Stimulated activated CD8-positive, alpha-beta memory T cell treated with anti-CD3 and anti-CD28 coated beads, Interleukin-12 subunit alpha, Interleukin-12 subunit beta, amount 100 ng/mL, for 24 hours (primary cell): ENCODE measurements around the gene ANKRD11.
"Not testable (repeated sequence)": the region's sequence is repeated elsewhere in the genome, so short reads cannot be mapped to it uniquely, and the experiment has no call there.

Experiments used
- DNase-seq: peaks from one replicate; pipeline ENCODE4 v3.0.0-alpha.2; 2020; ENCODE audit errors: extremely low read depth

ANKRD11 gene

GRCh38 chr16:89366561-89367537 is 123.5 kb downstream of the ANKRD11 start:
- no peak for DNase-seq

- DNase-seq: no peak
Observed at GRCh38 chr16:89365996-89366395, 124.4 kb downstream of the ANKRD11 start.

DNA sequence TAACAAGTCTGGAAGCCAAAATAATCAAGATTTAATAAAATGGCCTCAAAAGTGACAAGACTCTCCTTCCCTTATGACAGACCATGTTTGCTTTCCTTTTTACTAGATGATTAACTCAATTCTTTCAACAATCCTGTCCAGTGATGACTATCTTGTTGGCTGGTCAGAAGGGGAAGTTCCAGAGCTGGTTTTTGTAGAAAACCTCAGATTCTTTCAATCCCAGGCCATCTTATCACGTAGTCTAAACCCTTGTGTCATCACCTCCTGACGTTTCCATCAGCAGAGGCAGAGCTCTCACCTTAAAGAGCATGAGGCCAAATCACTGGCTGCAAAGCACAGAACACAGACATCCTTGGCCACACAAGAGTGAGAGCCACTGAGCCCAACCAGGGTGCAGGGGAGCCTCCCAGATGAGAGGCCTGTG is 125.3 kb downstream of the ANKRD11 start:
- no peak for DNase-seq

- no peak for DNase-seq
Observed at GRCh38 chr16:89364606-89365005, 125.8 kb downstream of the ANKRD11 start.

DNA sequence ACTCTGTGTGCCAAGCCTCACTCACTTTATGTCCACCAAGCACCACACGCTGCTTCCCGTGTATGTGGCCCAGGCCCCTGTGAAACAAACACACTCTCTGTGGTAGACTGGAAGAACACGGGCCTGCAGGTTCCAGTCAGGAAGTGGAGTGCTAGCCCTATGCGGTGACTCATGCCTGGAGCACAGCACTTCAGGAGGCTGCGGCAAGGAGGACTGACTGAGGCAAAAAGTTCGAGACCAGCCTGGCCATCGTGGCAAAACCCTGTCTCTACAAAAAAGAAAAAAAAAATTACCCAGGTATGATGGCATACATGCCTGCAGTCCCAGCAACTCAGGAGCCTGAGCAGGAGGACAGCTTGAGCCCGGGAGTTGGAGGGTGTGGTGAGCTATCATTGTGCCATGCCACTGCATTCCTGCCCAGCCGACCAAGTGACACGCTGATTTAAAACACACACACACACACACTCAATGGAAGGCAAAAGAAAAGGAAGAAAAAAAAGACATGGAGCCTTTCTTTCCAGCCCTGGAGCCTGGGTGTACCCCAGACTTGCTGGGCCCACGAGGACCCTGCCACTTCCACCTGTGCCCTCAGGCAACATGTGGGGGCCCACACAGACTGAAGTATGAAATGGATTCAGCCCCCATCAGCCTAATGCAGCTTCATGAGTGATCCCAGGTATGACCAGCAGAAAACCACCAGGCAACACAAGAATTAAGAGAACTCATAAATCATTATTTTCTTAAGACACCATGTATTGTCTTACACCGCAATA is 126.6 kb downstream of the ANKRD11 start:
- DNase-seq: no peak

DNA sequence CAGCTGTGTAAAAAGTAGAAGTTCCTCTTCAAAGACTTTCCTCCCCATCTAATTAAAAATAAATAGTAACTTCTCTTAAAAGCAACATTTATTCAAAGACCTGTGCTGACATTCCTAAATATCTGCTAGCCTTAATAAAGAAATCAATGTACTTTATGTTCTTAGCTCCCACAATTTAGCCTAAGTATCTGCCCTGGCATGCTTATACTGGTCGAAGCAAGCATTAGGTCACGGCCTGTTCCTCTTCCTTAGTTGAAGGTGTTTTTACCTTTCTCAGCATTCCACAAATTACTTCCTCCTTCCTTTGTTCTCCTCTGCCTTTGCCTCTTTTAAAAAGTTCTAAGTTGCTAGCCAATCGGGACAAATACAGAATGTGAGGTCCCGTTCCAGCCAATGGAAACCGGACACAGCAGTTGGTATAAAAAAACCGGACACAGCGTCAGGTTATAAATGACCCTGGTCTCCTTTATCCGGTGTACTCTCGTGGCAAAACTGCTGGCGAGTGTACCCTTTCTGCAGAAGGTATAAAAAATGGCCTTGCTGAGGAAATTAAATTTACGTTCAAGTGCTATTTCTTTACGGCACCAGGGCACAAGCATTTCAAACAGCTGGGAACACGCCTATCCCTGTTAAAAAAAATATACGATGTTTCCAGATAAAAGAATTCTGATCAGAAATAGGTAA is 127.7 kb downstream of the ANKRD11 start:
- not testable (repeated sequence) for DNase-seq

DNA sequence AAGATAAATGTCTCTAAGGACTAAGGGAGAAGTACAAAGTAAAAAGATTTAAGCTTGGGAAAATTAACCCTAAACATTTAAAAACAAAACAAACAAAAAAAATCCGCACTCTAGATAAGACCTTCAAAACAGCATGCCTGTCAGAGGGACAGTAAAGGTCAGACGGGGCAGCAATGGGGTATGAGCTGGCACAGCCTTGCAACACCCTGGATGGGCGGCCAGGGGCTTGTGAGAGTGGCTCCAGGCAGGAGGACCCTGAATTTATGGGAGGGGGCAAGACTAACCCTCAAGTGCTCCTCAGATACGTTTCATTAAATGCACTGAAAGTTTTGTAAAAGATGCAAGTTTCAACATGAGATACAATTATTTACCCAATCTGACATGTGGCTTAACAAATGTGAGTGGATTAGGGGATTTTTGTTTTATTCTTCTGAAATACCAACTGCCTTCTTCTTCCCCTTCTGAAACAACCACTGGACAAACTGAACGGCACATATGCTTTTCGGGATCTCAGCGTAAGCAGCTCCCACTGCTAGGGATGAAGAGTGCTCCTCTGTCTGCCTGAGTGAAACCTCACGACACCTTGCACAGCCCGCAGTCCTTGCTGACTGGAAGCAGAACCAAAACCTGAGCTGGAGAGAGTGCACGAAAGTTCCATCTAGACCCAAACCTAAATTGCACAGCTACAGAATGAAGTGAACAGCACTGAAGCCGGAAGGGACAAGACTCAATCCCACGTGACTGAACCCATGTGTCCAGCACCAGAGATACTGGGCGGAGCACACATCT is 128.4 kb downstream of the ANKRD11 start:
- no peak for DNase-seq

DNA sequence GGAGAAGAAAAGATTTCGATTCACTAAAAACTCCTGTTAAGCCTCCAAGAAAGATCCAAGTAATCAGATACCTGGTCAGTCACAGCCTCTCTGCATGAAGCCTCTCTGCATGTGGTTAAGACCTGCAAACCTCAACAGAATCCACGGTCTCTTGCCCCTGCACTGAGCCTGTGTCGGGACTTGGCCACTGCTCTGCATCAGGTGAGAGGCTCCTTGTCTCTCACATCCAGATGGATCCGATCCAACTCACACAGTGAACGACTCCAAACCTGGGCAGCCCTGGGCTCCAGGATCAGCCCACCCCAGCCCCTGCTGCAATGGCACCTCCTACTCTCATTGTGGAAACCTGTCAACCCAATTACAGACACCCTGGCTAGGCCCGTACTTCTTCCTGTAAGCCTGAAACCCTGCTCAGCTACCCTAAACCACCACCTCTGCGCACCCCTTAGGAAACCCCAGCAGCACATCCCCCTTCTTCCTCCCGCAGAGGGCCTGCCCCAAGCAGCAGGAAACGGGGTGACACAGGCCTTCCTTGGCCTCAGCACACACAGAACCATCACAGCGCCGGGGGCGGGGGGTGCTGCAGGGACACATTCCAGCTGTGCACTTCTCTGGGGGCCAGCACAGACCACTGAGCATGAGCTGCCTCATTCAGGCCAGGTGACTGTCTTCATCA is 129.5 kb downstream of the ANKRD11 start:
- DNase-seq: peak; percentile 70

DNA sequence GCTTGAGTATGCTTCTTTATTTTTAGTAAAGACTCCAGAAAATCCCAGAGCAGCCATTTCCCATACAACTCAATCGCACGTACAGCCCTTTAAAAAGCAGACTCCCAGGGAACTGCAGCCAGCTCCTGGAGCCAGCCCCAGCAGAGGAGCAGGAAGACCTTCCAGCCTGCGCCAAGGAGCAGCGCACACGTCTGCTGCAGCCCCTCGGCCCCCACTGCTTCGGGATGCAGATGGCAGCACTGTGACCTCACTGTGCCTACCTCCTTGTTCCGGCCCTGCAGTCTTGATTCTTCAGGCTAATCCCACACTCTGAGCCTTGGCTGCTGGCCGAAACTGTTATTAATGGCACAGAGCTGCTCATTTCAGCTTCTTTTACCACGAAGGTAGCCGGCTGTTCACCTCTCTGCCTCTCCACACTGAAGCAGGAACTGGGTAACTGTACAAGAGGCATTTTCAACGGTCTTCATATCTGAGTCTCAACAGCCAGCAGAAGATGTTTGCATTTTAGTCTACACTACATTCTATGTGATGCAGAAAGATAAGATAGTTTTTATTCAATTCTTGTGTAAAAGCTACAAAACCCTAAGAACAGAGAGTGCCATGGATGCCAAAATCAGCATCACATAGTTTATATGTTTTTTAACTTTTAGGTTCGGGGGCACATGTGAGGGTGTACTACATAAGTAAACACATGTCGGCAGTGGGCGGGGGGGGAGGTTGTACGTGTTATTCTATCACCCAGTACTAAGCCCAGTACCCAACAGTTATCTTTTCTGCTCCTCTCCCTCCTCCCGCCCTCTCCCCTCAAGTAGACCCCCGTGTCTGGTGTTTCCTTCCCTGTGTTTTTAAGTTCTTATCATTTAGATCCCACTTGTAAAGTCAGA is 130.9 kb downstream of the ANKRD11 start:
- no peak for DNase-seq

- no peak for DNase-seq
Observed at GRCh38 chr16:89358030-89359005, 132.0 kb downstream of the ANKRD11 start.

- no peak for DNase-seq
Observed at GRCh38 chr16:89357055-89357816, 133.1 kb downstream of the ANKRD11 start.

- DNase-seq: no peak
Observed at GRCh38 chr16:89355686-89356085, 134.7 kb downstream of the ANKRD11 start.

DNA sequence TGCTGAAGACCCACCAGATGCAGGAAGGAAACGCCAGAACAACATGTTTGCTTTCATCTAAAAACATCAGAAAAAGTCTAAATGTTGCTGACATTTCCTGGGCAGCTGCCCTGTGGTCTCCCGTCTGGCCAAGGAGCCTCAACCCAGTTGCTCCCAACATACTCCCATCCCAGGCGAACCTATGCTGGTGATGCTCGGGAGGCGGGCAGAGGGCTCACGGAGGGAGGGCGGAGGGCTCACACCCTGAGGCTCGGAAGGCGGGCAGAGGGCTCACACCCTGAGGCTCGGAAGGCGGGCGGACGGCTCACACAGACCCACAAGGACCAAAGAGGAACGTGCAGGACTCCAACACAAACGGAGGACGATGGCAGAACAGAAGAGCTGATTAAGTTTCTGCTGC is 135.4 kb downstream of the ANKRD11 start:
- no peak for DNase-seq

- no peak for DNase-seq
Observed at GRCh38 chr16:89354325-89354724, 136.0 kb downstream of the ANKRD11 start.

DNA sequence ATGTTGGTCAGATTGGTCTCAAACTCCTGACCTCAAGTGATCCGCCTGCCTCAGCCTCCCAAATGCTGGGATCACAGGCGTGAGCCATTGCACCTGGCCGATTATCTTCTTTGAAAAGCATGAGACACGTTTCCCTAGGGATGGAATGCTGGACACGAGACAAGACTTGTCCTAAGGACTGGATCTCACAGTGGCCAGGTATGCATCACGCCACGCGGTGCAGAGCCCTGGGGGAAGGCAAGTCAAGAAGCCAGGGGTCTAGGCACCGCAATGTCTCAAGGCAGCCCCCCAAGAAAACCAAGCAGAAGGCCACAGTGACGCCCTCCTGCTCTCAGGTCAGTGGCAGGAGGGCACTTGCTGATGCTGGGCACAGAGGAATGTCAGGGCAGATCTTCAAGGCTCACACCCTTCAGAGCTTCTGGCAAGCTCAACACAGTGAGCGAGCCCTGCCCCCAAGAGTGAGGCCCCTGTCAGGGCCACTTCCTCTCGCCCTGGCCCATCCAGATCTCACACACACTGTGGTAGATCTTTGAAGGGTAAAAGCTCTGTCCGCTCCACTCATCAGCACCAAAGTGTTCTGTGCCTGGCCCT is 138.2 kb downstream of the ANKRD11 start:
- DNase-seq: no peak

GRCh38 chr16:89351645-89352044 is 138.7 kb downstream of the ANKRD11 start:
- no peak for DNase-seq

DNA sequence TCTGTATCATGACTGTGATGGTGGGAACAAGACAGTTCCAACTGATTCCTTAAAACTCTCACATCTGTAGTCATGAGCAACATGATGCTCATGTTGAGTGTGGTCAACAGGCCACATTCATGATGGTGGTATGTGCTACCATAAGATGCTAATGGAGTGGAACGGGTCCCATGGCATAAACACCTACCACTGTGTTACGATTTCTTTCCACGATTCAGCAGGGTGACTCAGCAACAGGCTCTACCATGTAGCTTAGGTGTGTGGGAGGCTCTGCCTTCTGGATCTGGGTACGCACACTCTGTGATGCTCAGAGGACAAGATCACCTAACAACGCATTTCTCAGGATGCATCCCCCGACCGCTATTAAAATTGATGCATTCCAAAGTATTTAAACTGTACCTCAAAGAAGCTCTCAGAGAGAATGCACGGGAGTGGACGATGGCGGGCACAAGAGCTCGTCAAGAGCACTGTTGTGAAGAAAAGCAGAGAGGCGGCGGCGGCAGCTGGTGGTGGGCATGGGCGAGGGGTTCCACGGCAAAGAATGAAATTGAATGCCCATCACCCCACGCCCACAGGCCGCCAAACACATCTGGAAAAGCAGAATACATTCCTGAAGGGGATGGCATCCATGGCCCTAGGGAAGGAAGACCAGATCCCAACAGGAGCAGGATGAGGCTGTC is 139.5 kb downstream of the ANKRD11 start:
- DNase-seq: peak; percentile 23
